ENCODE data around the gene RILPL1. TPM values are rescaled to one million over a fixed set of nuclear protein-coding genes. Genes with fewer than 3 reads are reported as not detected.
"Not testable (repeated sequence)": the region's sequence is repeated elsewhere in the genome, so short reads cannot be mapped to it uniquely, and the experiment has no call there.

RILPL1 gene
- total RNA-seq, 2 experiments from 2014 or later: 1.4 to 1.6 TPM

- H3K36me3 Mint-ChIP-seq: no peaks in the 10 kb centered on the region
- H3K27ac Mint-ChIP-seq: no peak overlapping the region
- no peaks in the 10 kb centered on the region for H3K9me3 Mint-ChIP-seq
- DNase-seq: no peak
- H3K27me3 Mint-ChIP-seq: no peaks in the 10 kb centered on the region
- H3K4me1 Mint-ChIP-seq: peaks cover 8% of the 10 kb centered on the region
- no peak overlapping the region for H3K4me3 Mint-ChIP-seq
Measured at GRCh38 chr12:123442774-123443173, 90.7 kb downstream of the RILPL1 start.

- Mint-ChIP-seq H3K9me3 (no peaks in the 10 kb centered on the region), H3K4me3 (no peak overlapping the region), H3K36me3 (no peaks in the 10 kb centered on the region), H3K27ac (no peak overlapping the region), H3K4me1 (peaks cover 16% of the 10 kb centered on the region), H3K27me3 (no peaks in the 10 kb centered on the region)
- no peak for DNase-seq
Measured at GRCh38 chr12:123441523-123442164, 91.9 kb downstream of the RILPL1 start.

- Mint-ChIP-seq H3K27me3 (no peaks in the 10 kb centered on the region), H3K4me3 (peak within 1 kb of the TSS; percentile 99), H3K27ac (peak within 1 kb of the TSS; percentile 99), H3K36me3 (peaks cover 34% of the 10 kb centered on the region), H3K9me3 (no peaks in the 10 kb centered on the region), H3K4me1 (peaks cover 40% of the 10 kb centered on the region)
- DNase-seq: peak; percentile 97
Measured at GRCh38 chr12:123436017-123436964, 97.2 kb downstream of the RILPL1 start, which contains the start of gene RILPL2. TSS of gene RILPL2 (minus strand) at chr12:123436684. CDS start at chr12:123436420, 264 bp downstream.

- Mint-ChIP-seq H3K27ac (peak overlapping the region; percentile 99), H3K4me1 (peaks cover 44% of the 10 kb centered on the region), H3K9me3 (no peaks in the 10 kb centered on the region), H3K27me3 (no peaks in the 10 kb centered on the region), H3K4me3 (peak overlapping the region; percentile 99), H3K36me3 (peaks cover 40% of the 10 kb centered on the region)
- no peak for DNase-seq
Measured at GRCh38 chr12:123435636-123436016, 97.9 kb downstream of the RILPL1 start.

GRCh38 chr12:123433615-123434014 is 99.9 kb downstream of the RILPL1 start:
- Mint-ChIP-seq H3K4me3 (peak overlapping the region; percentile 99), H3K27ac (peak overlapping the region; percentile 72), H3K27me3 (no peaks in the 10 kb centered on the region), H3K4me1 (peaks cover 49% of the 10 kb centered on the region), H3K36me3 (peaks cover 54% of the 10 kb centered on the region), H3K9me3 (no peaks in the 10 kb centered on the region)
- DNase-seq: no peak

GRCh38 chr12:123431951-123432817 is 101.3 kb downstream of the RILPL1 start:
- Mint-ChIP-seq H3K27ac (peak overlapping the region; percentile 87), H3K36me3 (peaks cover 61% of the 10 kb centered on the region), H3K4me3 (peak overlapping the region; percentile 99), H3K4me1 (peaks cover 58% of the 10 kb centered on the region)
- not testable (repeated sequence) for H3K27me3 Mint-ChIP-seq, H3K9me3 Mint-ChIP-seq, DNase-seq

GRCh38 chr12:123429101-123429500 is 104.4 kb downstream of the RILPL1 start:
- not testable (repeated sequence) for H3K4me3 Mint-ChIP-seq, DNase-seq, H3K27me3 Mint-ChIP-seq, H3K9me3 Mint-ChIP-seq
- Mint-ChIP-seq H3K36me3 (peaks cover 61% of the 10 kb centered on the region), H3K27ac (peak overlapping the region; percentile 60), H3K4me1 (peaks cover 48% of the 10 kb centered on the region)

GRCh38 chr12:123428591-123428990 is 104.9 kb downstream of the RILPL1 start:
- Mint-ChIP-seq H3K9me3 (no peaks in the 10 kb centered on the region), H3K4me3 (no peak overlapping the region), H3K36me3 (peaks cover 64% of the 10 kb centered on the region), H3K27ac (peak overlapping the region; percentile 80), H3K27me3 (no peaks in the 10 kb centered on the region), H3K4me1 (peaks cover 43% of the 10 kb centered on the region)
- no peak for DNase-seq

- Mint-ChIP-seq H3K4me3 (no peak overlapping the region), H3K4me1 (peaks cover 30% of the 10 kb centered on the region), H3K36me3 (peaks cover 61% of the 10 kb centered on the region), H3K27ac (peak overlapping the region; percentile 80), H3K27me3 (no peaks in the 10 kb centered on the region), H3K9me3 (no peaks in the 10 kb centered on the region)
- DNase-seq: peak; percentile 25
Measured at GRCh38 chr12:123427036-123427769, 106.3 kb downstream of the RILPL1 start.

GRCh38 chr12:123421314-123421713 is 112.2 kb downstream of the RILPL1 start:
- Mint-ChIP-seq H3K4me1 (no peaks in the 10 kb centered on the region), H3K4me3 (no peak overlapping the region), H3K36me3 (peaks cover 32% of the 10 kb centered on the region), H3K27me3 (no peaks in the 10 kb centered on the region), H3K27ac (no peak overlapping the region), H3K9me3 (no peaks in the 10 kb centered on the region)
- DNase-seq: no peak

Other genes with a start within 250 kb of the RILPL1 start
- 10 to 100 TPM; 50.8 to 50.9 TPM for gene SBNO1, start 168.9 kb downstream of the RILPL1 start, total RNA-seq
- gene KMT5A, start 149.6 kb downstream of the RILPL1 start, total RNA-seq: 10 to 100 TPM; 41.2 to 42.6 TPM
- 10 to 100 TPM; 18.2 to 18.5 TPM for gene RILPL2, start 97.0 kb downstream of the RILPL1 start, total RNA-seq
- 10 to 100 TPM; 20.8 to 22.0 TPM for gene SNRNP35, start 75.6 kb downstream of the RILPL1 start, total RNA-seq
- gene TMED2, start 50.8 kb upstream of the RILPL1 start, total RNA-seq: 100 to 1,000 TPM; 177 to 180 TPM
- 10 to 100 TPM; 55.3 to 56.7 TPM for gene DDX55, start 68.4 kb upstream of the RILPL1 start, total RNA-seq
- gene EIF2B1, start 100.0 kb upstream of the RILPL1 start, total RNA-seq: 10 to 100 TPM; 89.8 to 93.5 TPM
- gene GTF2H3, start 100.1 kb upstream of the RILPL1 start, total RNA-seq: 10 to 100 TPM; 95.9 TPM
- 1 to 10 TPM; 3.3 to 3.6 TPM for gene TCTN2, start 137.4 kb upstream of the RILPL1 start, total RNA-seq
- gene ATP6V0A2, start 178.6 kb upstream of the RILPL1 start, total RNA-seq: 10 to 100 TPM; 49.5 to 54.3 TPM
- under 1 TPM; 0.06 to 0.22 TPM for gene DNAH10, start 228.6 kb upstream of the RILPL1 start, total RNA-seq

Data from activated naive CD8-positive, alpha-beta T cell treated with anti-CD3 and anti-CD28 coated beads for 36 hours (primary cell).